Stomach (tissue), 4 donors: ENCODE data around the gene TSLP.

Experiments
- POLR2A ChIP-seq, 4 donors: fragments of 450-650 bp; IDR thresholded peaks; one replicate each; pipeline ENCODE4 v1.6.1; 2016; ENCODE audit warnings: antibody characterized with exemption in 4 of 4, control low read depth in 2 of 4, mild to moderate bottlenecking in 1 of 4, moderate library complexity in 1 of 4
- TF ChIP-seq, protein P1 (sequence below), 7 experiments: fragments of 450-650 bp in 4 of 7; fragments of 200-600 bp in 3 of 7; sonication (generic) in 3 of 7; IDR thresholded peaks; one replicate each; pipeline ENCODE4 v1.5.1; 2016 to 2019; ENCODE audit warnings: antibody characterized with exemption in 7 of 7, control low read depth in 2 of 7, mild to moderate bottlenecking in 1 of 7

- TF ChIP-seq, protein P1, sequence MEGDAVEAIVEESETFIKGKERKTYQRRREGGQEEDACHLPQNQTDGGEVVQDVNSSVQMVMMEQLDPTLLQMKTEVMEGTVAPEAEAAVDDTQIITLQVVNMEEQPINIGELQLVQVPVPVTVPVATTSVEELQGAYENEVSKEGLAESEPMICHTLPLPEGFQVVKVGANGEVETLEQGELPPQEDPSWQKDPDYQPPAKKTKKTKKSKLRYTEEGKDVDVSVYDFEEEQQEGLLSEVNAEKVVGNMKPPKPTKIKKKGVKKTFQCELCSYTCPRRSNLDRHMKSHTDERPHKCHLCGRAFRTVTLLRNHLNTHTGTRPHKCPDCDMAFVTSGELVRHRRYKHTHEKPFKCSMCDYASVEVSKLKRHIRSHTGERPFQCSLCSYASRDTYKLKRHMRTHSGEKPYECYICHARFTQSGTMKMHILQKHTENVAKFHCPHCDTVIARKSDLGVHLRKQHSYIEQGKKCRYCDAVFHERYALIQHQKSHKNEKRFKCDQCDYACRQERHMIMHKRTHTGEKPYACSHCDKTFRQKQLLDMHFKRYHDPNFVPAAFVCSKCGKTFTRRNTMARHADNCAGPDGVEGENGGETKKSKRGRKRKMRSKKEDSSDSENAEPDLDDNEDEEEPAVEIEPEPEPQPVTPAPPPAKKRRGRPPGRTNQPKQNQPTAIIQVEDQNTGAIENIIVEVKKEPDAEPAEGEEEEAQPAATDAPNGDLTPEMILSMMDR (IDR thresholded peaks at IDR 0.05), result no peak
- no peak for TF ChIP-seq POLR2A (IDR thresholded peaks at IDR 0.05)
Measured at GRCh38 chr5:111111956-111112355, 40.4 kb downstream of the TSLP start.
